ENCODE measurements around the gene ACP2.
"Not testable (repeated sequence)": the region's sequence is repeated elsewhere in the genome, so short reads cannot be mapped to it uniquely, and the experiment has no call there.

The ACP2 gene

DNA sequence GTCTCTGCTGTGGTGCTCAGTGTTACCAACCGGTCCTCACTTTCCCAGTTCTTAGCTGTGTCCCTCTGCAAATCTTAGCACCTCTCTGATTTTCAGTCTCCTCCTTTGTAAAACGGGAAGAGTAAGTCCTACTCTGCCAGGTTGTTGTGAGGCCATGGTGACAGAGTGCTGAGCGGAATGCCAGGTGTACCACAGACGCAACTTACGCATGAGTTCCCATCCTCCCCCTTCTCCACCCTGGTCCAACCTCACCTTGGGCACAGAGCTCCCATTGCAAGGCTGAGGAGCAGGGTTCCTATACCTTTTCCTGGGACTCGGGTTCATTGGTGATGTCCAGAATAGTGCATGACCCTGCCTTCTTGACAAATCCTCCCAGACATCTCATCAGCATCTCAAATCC, 41.2 kb downstream of the ACP2 start:
- no peak for DNase-seq

DNA sequence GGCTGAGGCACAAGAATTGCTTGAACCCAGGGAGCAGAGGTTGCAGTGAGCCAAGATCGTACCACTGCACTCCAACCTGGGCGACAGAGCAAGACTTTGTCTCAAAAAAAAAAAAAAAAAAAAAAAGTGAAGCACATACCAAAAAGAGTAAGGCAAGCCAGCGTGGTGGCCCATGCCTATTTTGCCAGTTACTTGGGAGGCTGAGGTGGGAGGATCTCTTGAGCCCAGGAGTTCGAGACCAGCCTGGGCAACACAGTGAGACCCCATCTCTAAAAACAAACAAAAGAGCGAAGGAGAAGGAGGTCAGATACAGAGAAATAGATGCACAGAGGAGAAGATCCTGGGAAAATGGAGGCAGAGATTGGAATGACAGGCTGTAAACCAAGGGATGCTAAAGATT, 42.0 kb downstream of the ACP2 start:
- not testable (repeated sequence) for DNase-seq

DNA sequence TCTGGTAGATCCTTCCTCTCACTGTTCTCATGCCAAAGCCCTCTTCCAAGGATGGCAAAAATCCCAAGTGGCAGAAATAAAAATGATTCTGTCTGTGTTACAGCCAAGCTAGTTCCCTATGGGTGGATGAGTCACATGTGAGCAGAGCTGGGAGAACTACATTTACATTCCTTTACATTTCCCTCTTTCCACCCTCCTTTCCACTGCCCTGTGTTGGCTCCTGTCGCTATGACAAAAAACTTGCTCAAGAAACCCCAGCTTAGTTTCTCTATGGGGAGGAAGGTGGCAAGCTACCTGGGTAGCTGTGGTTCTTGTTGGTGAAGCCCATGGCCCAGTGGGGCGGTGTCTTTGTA, 44.0 kb downstream of the ACP2 start:
- no peak for DNase-seq

DNA sequence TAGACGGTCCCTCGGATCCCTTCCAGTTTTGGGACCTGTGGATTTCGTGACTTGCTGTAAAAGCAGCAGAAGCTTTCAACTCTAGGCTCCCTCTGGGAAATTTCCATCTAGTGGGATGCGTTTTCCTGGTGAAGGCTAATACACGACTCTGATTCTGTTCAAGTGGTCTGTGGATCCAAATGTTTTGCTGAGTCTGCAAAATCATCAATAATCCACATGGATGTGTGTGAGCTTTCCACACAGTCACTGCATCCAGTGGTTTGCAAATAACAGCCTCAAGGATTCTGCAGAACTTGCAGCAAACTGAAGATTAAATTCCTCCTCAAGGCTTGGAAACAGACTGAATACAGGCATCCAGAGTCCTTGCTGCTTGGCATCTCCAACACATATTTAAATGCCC, 46.0 kb downstream of the ACP2 start:
- DNase-seq, result no peak

DNA sequence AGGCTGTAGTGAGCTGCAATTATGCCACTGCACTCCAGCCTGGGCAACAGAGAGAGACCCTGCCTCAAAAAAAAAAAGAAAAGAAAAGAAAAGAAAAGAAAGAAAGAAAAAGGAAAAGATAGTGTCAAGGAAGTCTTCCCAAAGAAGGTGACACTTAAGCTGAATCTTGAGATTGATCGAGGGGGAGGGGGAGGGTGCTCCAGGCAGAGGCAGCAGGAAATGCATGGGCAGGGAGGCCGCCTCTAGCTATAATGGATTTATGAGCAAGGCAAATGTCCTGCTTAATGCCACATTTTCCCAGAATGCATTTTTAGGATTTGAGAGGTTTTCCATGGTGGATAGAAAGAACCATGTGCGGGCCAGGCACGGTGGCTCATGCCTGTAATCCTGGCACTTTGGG, 47.6 kb downstream of the ACP2 start:
- no peak for DNase-seq

DNA sequence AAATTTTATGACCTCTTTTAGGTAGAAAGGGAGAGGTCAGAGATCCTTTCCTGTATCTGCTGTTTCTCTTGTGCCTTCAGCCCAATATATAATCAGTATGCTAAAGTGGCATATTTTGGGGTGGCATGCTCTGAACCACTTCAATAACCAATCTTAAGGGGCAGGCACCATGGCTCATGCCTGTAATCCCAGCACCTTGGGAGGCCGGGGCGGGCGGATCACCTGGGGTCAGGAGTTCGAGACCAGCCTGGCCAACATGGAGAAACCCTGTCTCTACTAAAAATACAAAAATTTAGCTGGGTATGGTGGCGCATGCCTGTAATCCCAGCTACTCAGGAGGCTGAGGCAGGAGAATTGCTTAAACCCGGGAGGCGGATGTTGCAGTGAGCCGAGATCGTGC, 50.5 kb downstream of the ACP2 start:
- DNase-seq, result not testable (repeated sequence)

DNA sequence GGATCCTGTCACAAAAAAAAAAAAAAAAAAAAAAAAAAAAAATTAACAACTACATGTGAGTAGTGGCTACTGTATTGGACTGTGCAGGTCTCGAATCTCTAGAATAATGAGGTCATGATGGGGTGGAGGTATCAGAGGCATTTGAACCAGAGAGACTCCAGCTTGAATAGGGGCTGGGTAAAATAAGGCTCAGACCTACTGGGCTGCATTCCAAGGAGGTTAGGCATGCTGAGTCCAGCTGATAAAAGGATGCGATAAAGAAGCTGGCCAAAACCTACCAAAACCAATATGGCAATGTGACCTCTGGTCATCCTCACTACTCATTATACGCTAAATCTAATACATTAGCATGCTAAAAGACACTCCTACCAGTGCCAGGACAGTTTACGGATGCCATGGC, 56.5 kb downstream of the ACP2 start:
- DNase-seq, result no peak

DNA sequence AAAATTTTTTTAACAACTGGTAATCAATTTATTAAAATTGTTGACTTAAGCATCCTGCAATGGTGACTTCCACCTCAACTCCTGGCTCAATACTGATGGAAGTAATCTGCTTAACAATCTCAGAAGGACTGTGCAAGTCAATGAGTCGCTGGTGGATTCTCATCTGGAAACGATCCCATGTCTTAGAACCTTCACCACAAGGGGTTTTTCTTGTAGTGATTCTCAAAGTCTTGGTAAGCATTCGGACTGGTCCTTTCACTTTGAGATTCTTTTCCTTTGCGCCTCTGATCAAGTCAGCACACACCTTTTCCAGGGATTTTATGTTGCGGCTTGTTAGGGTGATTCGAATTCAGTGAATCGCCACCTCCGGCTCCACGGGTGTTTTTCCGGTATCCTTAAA, 57.5 kb downstream of the ACP2 start:
- not testable (repeated sequence) for DNase-seq
